Muscle of leg (tissue), 11 donors: ENCODE results near the gene ZMYM2. TPM values are rescaled to one million over a fixed set of nuclear protein-coding genes. Genes with fewer than 3 reads are reported as not detected.

ENCODE experiments used
- DNase-seq: peaks from one replicate; pipeline ENCODE4 v3.0.0; 2013
- H3K27ac ChIP-seq: one replicate; pipeline ENCODE4 v1.5.1; 2013; ENCODE audit warnings: mild to moderate bottlenecking, low read length, control low read depth
- H3K27me3 ChIP-seq: one replicate; pipeline ENCODE4 v1.6.1; 2013; ENCODE audit warnings: low read length; ENCODE audit not compliant: control insufficient read depth, insufficient read depth
- H3K36me3 ChIP-seq: one replicate; pipeline ENCODE4 v1.6.1; 2013; ENCODE audit warnings: low read length; ENCODE audit not compliant: control insufficient read depth, insufficient read depth
- H3K4me1 ChIP-seq: one replicate; pipeline ENCODE4 v1.6.1; 2013; ENCODE audit warnings: low read length; ENCODE audit not compliant: control insufficient read depth, insufficient read depth
- H3K4me3 ChIP-seq: one replicate; pipeline ENCODE4 v1.5.1; 2013; ENCODE audit warnings: low read length, control low read depth
- H3K9me3 ChIP-seq: replicated peaks from 2 replicates; pipeline ENCODE4 v1.6.1; 2013; ENCODE audit warnings: low read depth, low read length; ENCODE audit not compliant: control insufficient read depth
- WGBS: methylation state at CpG from one replicate; pipeline ENCODE4 v1.1.5; 2013; ENCODE audit warnings: missing lambda C conversion rate; ENCODE audit not compliant: insufficient coverage; 5-methylcytosine and 5-hydroxymethylcytosine counted together
- polyA plus RNA-seq, 8 donors: library from polyadenylated mRNA; unstranded; fragments of 120-200 nt; gene quantifications; one replicate each; pipeline versions ENCODE4 v1.2.1 to v1.2.3, GENCODE V29; 2013; ENCODE audit warnings: inconsistent platforms in 1 of 8, low replicate concordance in 1 of 8; ENCODE audit not compliant: insufficient read length in 8 of 8, insufficient read depth in 1 of 8
- total RNA-seq: library from RNA; stranded (reverse); fragments of 120-200 nt; gene quantifications from one replicate; pipeline ENCODE4 v1.2.4, GENCODE V29; 2013

Gene ZMYM2
- total and polyA plus RNA-seq, 9 donors, result 42.8 to 90.8 (median 48.8) TPM

- Histone ChIP-seq H3K27me3 (no peaks in the 10 kb centered on the region), H3K4me1 (no peaks in the 10 kb centered on the region), H3K36me3 (peaks cover 7% of the 10 kb centered on the region), H3K4me3 (no peak overlapping the region), H3K9me3 (peaks cover 13% of the 10 kb centered on the region), H3K27ac (no peak overlapping the region)
- 100% methylated on average over 1 of the region's 5 CpGs for WGBS
- DNase-seq, result no peak
Measured at GRCh38 chr13:19982447-19983043, 24.0 kb downstream of the ZMYM2 start.

GRCh38 chr13:19984430-19985218 is 26.1 kb downstream of the ZMYM2 start:
- no peak overlapping the region for H3K27ac ChIP-seq
- DNase-seq, result peak; percentile 11
- no peak overlapping the region for H3K4me3 ChIP-seq
- no peaks in the 10 kb centered on the region for H3K27me3 ChIP-seq
- H3K36me3 ChIP-seq, result peaks cover under 1% of the 10 kb centered on the region
- no peaks in the 10 kb centered on the region for H3K4me1 ChIP-seq
- H3K9me3 ChIP-seq, result peaks cover 2% of the 10 kb centered on the region
- 100% methylated on average over 2 of the region's 5 CpGs for WGBS

- H3K27ac ChIP-seq, result no peak overlapping the region
- H3K36me3 ChIP-seq, result no peaks in the 10 kb centered on the region
- no peak overlapping the region for H3K4me3 ChIP-seq
- peaks cover 2% of the 10 kb centered on the region for H3K9me3 ChIP-seq
- no peak for DNase-seq
- H3K27me3 ChIP-seq, result no peaks in the 10 kb centered on the region
- no CpG with 5 or more reads among the region's 2 CpGs for WGBS
- H3K4me1 ChIP-seq, result no peaks in the 10 kb centered on the region
Measured at GRCh38 chr13:19985219-19985556, 26.7 kb downstream of the ZMYM2 start.

GRCh38 chr13:19991531-19991930 is 33.0 kb downstream of the ZMYM2 start:
- Histone ChIP-seq H3K9me3 (no peaks in the 10 kb centered on the region), H3K27me3 (no peaks in the 10 kb centered on the region), H3K27ac (no peak overlapping the region), H3K36me3 (peaks cover 25% of the 10 kb centered on the region), H3K4me1 (no peaks in the 10 kb centered on the region), H3K4me3 (no peak overlapping the region)
- DNase-seq, result no peak
- WGBS, result 100% methylated on average over 1 of the region's 2 CpGs

- H3K4me1 ChIP-seq, result no peaks in the 10 kb centered on the region
- H3K4me3 ChIP-seq, result no peak overlapping the region
Measured at GRCh38 chr13:19993024-19993423, 34.5 kb downstream of the ZMYM2 start.

GRCh38 chr13:19998960-19999359 is 40.4 kb downstream of the ZMYM2 start:
- H3K9me3 ChIP-seq, result no peaks in the 10 kb centered on the region
- no CpG with 5 or more reads among the region's 3 CpGs for WGBS
- H3K27me3 ChIP-seq, result no peaks in the 10 kb centered on the region
- no peaks in the 10 kb centered on the region for H3K4me1 ChIP-seq
- no peak overlapping the region for H3K4me3 ChIP-seq
- DNase-seq, result no peak
- peaks cover 32% of the 10 kb centered on the region for H3K36me3 ChIP-seq
- no peak overlapping the region for H3K27ac ChIP-seq

More at GRCh38 chr13:19993024-19993423, 34.5 kb downstream of the ZMYM2 start:
- no peak for DNase-seq
- Histone ChIP-seq H3K27me3 (no peaks in the 10 kb centered on the region), H3K27ac (no peak overlapping the region), H3K9me3 (no peaks in the 10 kb centered on the region), H3K36me3 (peaks cover 29% of the 10 kb centered on the region)
- 93% methylated on average over 2 of the region's 4 CpGs for WGBS

GRCh38 chr13:20000062-20000552 is 41.6 kb downstream of the ZMYM2 start:
- H3K36me3 ChIP-seq, result peaks cover 23% of the 10 kb centered on the region
- no peak overlapping the region for H3K4me3 ChIP-seq
- 100% methylated on average over 1 of the region's 5 CpGs for WGBS
- DNase-seq, result no peak
- no peaks in the 10 kb centered on the region for H3K9me3 ChIP-seq
- no peak overlapping the region for H3K27ac ChIP-seq
- H3K4me1 ChIP-seq, result no peaks in the 10 kb centered on the region
- no peaks in the 10 kb centered on the region for H3K27me3 ChIP-seq

- Histone ChIP-seq H3K27me3 (no peaks in the 10 kb centered on the region), H3K27ac (no peak overlapping the region), H3K36me3 (peaks cover 19% of the 10 kb centered on the region), H3K9me3 (no peaks in the 10 kb centered on the region), H3K4me1 (no peaks in the 10 kb centered on the region), H3K4me3 (no peak overlapping the region)
- 90% methylated on average over 3 of the region's 4 CpGs for WGBS
- DNase-seq, result no peak
Measured at GRCh38 chr13:20001366-20002190, 43.1 kb downstream of the ZMYM2 start.

GRCh38 chr13:20002787-20003186 is 44.3 kb downstream of the ZMYM2 start:
- no peak for DNase-seq
- no peaks in the 10 kb centered on the region for H3K9me3 ChIP-seq
- 67% methylated on average over 1 of the region's 3 CpGs for WGBS
- H3K36me3 ChIP-seq, result peaks cover 19% of the 10 kb centered on the region
- H3K4me3 ChIP-seq, result no peak overlapping the region
- no peaks in the 10 kb centered on the region for H3K4me1 ChIP-seq
- H3K27me3 ChIP-seq, result no peaks in the 10 kb centered on the region
- H3K27ac ChIP-seq, result no peak overlapping the region

- H3K4me3 ChIP-seq, result no peak overlapping the region
- no peak for DNase-seq
- H3K36me3 ChIP-seq, result peaks cover 28% of the 10 kb centered on the region
- no peaks in the 10 kb centered on the region for H3K4me1 ChIP-seq
- H3K27ac ChIP-seq, result no peak overlapping the region
- no peaks in the 10 kb centered on the region for H3K9me3 ChIP-seq
- no peaks in the 10 kb centered on the region for H3K27me3 ChIP-seq
- no CpG with 5 or more reads among the region's 1 CpG for WGBS
Measured at GRCh38 chr13:20006206-20006605, 47.7 kb downstream of the ZMYM2 start.
